Memory B cell (primary cell): ENCODE data around the gene PGM5.
"Not testable (repeated sequence)": the region's sequence is repeated elsewhere in the genome, so short reads cannot be mapped to it uniquely, and the experiment has no call there.

Experiments used
- ATAC-seq: fragments of 150-1000 bp; cut with Tn5 transposase; 2 replicates; pipeline ENCODE4 v1.10.0; 2021; ENCODE audit warnings: low read depth, mild to moderate bottlenecking, moderate library complexity
- DNase-seq, 2 donors: peaks; one replicate each; pipeline ENCODE4 v3.0.0; 2022; ENCODE audit warnings: low spot score in 2 of 2
- H3K27ac Mint-ChIP-seq: one replicate; pipeline ENCODE4 v1.8.0; 2022; ENCODE audit warnings: mild to moderate bottlenecking, moderate library complexity, mixed read lengths
- H3K27me3 Mint-ChIP-seq: one replicate; pipeline ENCODE4 v1.8.0; 2022; ENCODE audit warnings: mixed read lengths
- H3K36me3 Mint-ChIP-seq: one replicate; pipeline ENCODE4 v1.8.0; 2022; ENCODE audit warnings: mild to moderate bottlenecking, mixed read lengths
- H3K4me1 Mint-ChIP-seq: one replicate; pipeline ENCODE4 v1.8.0; 2022; ENCODE audit warnings: mixed read lengths
- H3K4me3 Mint-ChIP-seq: one replicate; pipeline ENCODE4 v1.8.0; 2022; ENCODE audit warnings: mild to moderate bottlenecking, moderate library complexity, mixed read lengths
- H3K9me3 Mint-ChIP-seq: one replicate; pipeline ENCODE4 v1.8.0; 2022; ENCODE audit warnings: mixed read lengths

PGM5 gene

DNA sequence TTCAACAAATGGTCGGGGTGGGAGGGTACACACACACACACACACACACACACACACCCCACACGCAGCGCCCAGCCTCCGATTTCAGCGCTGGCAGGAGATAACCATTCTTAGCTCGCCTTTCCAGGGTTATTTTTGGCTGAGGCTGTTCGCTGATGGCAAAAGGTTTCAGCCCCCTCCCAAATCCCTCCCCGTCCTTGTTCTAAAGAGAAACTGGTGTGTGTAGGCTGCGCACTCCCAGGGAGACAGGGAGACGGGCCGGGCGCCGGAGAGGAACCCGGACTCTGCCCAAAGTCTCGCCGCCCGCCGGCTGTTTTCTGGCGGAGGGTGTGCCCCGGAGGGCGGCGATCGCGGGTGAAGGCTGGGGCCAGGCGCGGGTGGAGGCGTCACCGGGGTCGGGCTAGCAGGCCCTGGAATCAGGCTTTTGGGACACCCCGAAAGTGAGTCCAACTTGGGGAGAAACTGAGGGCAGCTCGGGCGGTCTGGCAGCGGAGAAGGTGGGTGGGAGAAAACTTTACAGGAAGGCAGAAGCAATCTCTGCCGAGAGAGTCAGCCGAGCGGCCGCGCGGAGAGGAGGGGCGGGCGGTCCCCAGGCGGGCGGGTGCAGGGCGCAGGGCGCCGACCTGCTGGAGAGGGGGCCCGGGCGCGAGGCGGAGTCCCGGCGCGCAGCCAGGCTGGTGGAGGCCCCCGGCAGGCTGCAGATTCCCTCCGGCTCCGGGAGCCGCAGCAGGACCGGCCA lies at the start of gene PGM5:
Gene PGM5 (plus strand): TSS at position 232 of the 739 bp plus-strand sequence. CDS start 517 bp downstream, outside the sequence.
- not testable (repeated sequence) for H3K4me1 Mint-ChIP-seq, H3K9me3 Mint-ChIP-seq, H3K27ac Mint-ChIP-seq, H3K36me3 Mint-ChIP-seq, H3K27me3 Mint-ChIP-seq
- DNase-seq (peak; percentile 24 to 40), ATAC-seq (peak; percentile 82)
- H3K4me3 Mint-ChIP-seq: peak within 1 kb of the TSS; percentile 83

DNA sequence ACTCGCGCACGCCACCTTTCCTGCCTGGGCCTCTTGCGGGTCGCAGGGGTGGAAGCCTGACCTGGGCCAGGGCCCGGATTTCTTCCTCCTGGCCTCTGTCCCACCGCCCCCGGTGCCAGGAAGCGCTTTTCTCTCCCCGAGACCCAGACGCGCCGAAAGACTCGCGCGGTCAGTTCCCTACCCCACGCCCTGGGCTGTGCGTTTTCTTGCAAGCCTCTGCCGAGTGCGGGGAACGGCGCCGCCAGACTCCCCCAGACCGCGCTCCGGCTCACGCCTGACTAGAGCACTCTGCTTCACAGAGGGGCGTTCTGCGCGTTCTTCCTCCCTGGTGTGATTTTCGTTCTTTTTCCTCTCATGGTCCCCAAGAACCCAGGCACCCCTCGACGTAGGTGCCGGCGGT lies 49.3 kb upstream of the PGM5 start:
- not testable (repeated sequence) for H3K9me3 Mint-ChIP-seq, H3K36me3 Mint-ChIP-seq, DNase-seq, H3K27ac Mint-ChIP-seq, H3K4me3 Mint-ChIP-seq, H3K4me1 Mint-ChIP-seq, H3K27me3 Mint-ChIP-seq, ATAC-seq

- H3K36me3 Mint-ChIP-seq, H3K4me1 Mint-ChIP-seq, H3K4me3 Mint-ChIP-seq, H3K27ac Mint-ChIP-seq, ATAC-seq, H3K27me3 Mint-ChIP-seq, H3K9me3 Mint-ChIP-seq, DNase-seq: not testable (repeated sequence)
Observed at GRCh38 chr9:68307654-68308053, 48.8 kb upstream of the PGM5 start.

DNA sequence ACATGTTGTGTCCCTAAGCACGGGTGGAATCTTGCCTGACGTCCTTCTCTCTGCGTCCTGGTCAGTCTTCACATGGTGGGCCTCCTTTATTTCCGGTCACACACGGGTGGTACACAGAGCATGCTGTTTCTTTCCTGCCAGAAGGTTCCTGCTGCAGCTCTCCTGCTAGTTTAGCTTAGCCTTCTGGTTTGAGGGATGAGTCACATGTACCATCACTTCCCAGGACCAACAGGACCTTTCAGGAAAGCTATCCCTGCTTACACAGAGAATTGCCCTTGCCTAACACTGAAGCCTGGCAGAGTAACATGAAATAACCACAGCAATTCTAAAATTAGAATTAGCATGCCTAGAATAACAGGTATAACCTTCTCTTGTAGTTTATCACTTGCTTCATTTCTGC lies 45.2 kb upstream of the PGM5 start:
- H3K4me1 Mint-ChIP-seq, H3K9me3 Mint-ChIP-seq, H3K27me3 Mint-ChIP-seq, H3K27ac Mint-ChIP-seq, H3K4me3 Mint-ChIP-seq, ATAC-seq, DNase-seq, H3K36me3 Mint-ChIP-seq: not testable (repeated sequence)

- not testable (repeated sequence) for H3K4me3 Mint-ChIP-seq, H3K36me3 Mint-ChIP-seq, ATAC-seq, H3K4me1 Mint-ChIP-seq, H3K9me3 Mint-ChIP-seq, H3K27me3 Mint-ChIP-seq, DNase-seq, H3K27ac Mint-ChIP-seq
Observed at GRCh38 chr9:68318209-68318608, 38.2 kb upstream of the PGM5 start.

GRCh38 chr9:68323749-68324148 lies 32.7 kb upstream of the PGM5 start:
- H3K4me1 Mint-ChIP-seq, H3K27ac Mint-ChIP-seq, H3K4me3 Mint-ChIP-seq, H3K27me3 Mint-ChIP-seq, ATAC-seq, H3K9me3 Mint-ChIP-seq, H3K36me3 Mint-ChIP-seq, DNase-seq: not testable (repeated sequence)

GRCh38 chr9:68324518-68324917 lies 31.9 kb upstream of the PGM5 start:
- H3K4me1 Mint-ChIP-seq, H3K4me3 Mint-ChIP-seq: not testable (repeated sequence)

GRCh38 chr9:68329106-68329505 lies 27.3 kb upstream of the PGM5 start:
- not testable (repeated sequence) for H3K9me3 Mint-ChIP-seq, H3K4me1 Mint-ChIP-seq, H3K27me3 Mint-ChIP-seq, H3K4me3 Mint-ChIP-seq, H3K27ac Mint-ChIP-seq, H3K36me3 Mint-ChIP-seq, ATAC-seq, DNase-seq

More at GRCh38 chr9:68324518-68324917, 31.9 kb upstream of the PGM5 start:
- not testable (repeated sequence) for ATAC-seq, DNase-seq, H3K9me3 Mint-ChIP-seq, H3K27ac Mint-ChIP-seq, H3K27me3 Mint-ChIP-seq, H3K36me3 Mint-ChIP-seq

DNA sequence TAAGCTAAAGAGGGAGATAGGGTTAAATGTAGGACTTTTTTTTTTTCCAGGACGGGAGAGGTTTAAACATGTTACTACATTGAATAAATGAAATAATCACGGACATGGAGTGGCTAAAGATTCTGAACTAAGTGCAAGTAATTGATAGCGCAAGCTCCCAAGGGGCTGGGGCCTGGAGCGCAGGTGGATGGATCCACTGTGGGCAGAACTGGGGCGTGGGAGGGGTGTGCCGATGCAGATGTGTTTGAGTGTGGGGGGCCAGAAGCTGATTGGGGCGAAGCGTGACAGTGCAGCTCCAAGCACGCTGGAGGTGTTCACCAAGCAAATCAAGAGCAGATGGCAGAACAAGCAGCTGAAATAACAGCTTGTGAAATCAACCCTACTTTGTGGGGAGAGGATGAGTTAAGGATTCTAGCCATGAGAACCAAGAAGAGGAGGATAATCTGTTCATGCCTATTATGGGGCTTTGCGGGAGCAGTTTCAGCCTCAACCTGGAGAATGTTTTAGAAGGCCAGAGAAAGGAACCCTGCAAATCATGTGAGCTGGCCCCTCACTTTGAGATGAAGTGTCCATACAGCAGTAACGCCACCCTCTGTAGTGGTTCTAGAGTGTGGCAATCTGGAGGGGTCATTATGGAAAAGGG lies 25.8 kb upstream of the PGM5 start:
- not testable (repeated sequence) for H3K36me3 Mint-ChIP-seq, H3K4me3 Mint-ChIP-seq, H3K27ac Mint-ChIP-seq, DNase-seq, ATAC-seq, H3K4me1 Mint-ChIP-seq, H3K9me3 Mint-ChIP-seq, H3K27me3 Mint-ChIP-seq

GRCh38 chr9:68332122-68332521 lies 24.3 kb upstream of the PGM5 start:
- not testable (repeated sequence) for DNase-seq, H3K4me3 Mint-ChIP-seq, H3K27me3 Mint-ChIP-seq, H3K36me3 Mint-ChIP-seq, H3K4me1 Mint-ChIP-seq, H3K9me3 Mint-ChIP-seq, H3K27ac Mint-ChIP-seq, ATAC-seq

DNA sequence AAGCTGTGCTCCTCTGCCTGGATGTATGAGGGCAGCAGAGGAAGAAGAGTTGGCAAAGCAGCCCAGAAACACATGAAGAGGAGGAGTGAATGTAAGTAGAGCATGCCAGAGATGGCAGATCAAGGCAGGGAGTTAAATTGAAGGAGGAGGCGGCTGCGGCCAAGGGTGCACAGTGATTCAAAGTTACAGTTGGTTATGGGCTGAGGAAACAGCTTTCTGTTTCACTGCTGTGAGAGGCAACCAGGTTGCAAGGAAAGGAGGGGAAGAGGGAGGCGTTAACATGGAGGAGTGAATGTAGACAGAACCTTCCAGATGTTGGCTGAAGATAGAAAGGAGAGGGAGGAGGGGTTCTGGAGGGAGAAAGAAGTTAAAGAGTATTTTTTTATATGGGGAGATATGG lies 20.5 kb upstream of the PGM5 start:
- not testable (repeated sequence) for H3K4me3 Mint-ChIP-seq, H3K36me3 Mint-ChIP-seq, H3K27ac Mint-ChIP-seq, H3K9me3 Mint-ChIP-seq, H3K4me1 Mint-ChIP-seq, ATAC-seq, H3K27me3 Mint-ChIP-seq, DNase-seq

DNA sequence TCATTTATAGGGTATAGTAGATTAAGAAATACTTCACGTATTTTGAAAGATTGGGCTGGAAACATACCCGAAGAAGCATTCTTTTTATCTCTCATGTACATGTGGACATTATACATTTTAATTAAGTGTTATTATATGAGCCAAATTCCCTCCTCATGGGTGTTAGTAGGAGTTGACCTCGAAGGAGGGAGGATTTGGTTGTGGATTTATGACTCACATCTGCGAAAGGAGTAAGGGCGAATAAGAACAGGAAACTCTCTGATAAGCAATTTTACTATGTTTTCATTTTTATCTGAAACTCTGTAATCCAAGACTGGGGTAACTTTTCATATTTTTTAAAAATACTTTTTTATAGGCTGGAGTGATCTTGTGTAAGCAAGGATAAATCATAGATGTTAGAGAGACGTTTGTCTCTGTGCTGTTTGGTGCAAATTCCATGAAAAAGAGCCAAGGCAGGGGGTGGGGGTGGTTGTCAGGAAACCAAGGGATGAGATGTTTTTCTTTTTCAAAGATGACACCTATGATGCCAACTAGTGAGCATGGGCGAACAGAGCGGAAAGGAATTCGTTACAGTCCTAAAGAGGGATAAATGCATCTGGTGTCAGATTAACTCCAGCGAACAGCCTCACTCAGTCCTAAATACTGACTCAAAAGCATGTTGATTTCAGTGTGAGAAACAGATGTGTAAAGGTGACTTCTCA lies 19.6 kb upstream of the PGM5 start:
- not testable (repeated sequence) for H3K27ac Mint-ChIP-seq, H3K4me1 Mint-ChIP-seq, ATAC-seq, H3K4me3 Mint-ChIP-seq, H3K27me3 Mint-ChIP-seq, H3K36me3 Mint-ChIP-seq, H3K9me3 Mint-ChIP-seq, DNase-seq

DNA sequence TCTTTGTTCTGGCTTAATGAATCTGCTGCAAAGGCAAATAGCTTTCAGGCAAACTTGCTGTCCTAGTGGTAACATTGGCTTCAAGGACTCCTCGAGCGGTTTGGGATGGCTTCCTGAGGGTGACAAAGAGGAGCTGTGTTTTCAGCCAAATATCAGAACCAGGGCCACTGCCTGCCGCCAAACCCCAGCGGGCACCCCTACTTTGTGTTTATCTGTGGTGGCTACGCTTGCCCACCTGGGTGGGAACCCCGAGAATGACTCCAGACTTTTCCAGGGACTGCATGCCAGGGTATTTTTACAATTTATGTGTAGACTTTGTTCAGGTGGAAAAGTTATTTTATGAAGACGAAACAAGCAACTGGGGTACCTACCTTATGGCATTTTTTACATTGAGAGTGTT lies 18.4 kb upstream of the PGM5 start:
- H3K27me3 Mint-ChIP-seq, DNase-seq, H3K4me3 Mint-ChIP-seq, ATAC-seq, H3K4me1 Mint-ChIP-seq, H3K9me3 Mint-ChIP-seq, H3K27ac Mint-ChIP-seq, H3K36me3 Mint-ChIP-seq: not testable (repeated sequence)

- not testable (repeated sequence) for DNase-seq, H3K4me1 Mint-ChIP-seq, H3K9me3 Mint-ChIP-seq, H3K4me3 Mint-ChIP-seq, H3K27ac Mint-ChIP-seq, H3K36me3 Mint-ChIP-seq, H3K27me3 Mint-ChIP-seq
- peak; percentile 80 for ATAC-seq
Observed at GRCh38 chr9:68342265-68343025, 14.0 kb upstream of the PGM5 start.
